Tibial artery (tissue), 4 donors: ENCODE measurements around the gene ROBO1.

Experiments
- DNase-seq, 2 donors: peaks; one replicate each; pipeline ENCODE4 v3.0.0-alpha.2; 2019
- H3K27ac ChIP-seq, 2 donors: fragments of 200-600 bp; sonication (generic) in 1 of 2; 1 replicate in 1 of 2; 2 replicates in 1 of 2; pipeline ENCODE4 v1.5.1; 2018 to 2019; ENCODE audit warnings: mild to moderate bottlenecking in 1 of 2
- H3K27me3 ChIP-seq, 2 donors: fragments of 200-600 bp; sonication (generic) in 1 of 2; one replicate each; pipeline versions ENCODE4 v1.5.1 to v1.6.0; 2016 to 2019
- H3K36me3 ChIP-seq, 3 donors: fragments of 200-600 bp; sonication (generic) in 2 of 3; one replicate each; pipeline ENCODE4 v1.5.1; 2016 to 2019; ENCODE audit warnings: mild to moderate bottlenecking in 2 of 3
- H3K4me1 ChIP-seq, 4 donors: fragments of 200-600 bp; sonication (generic) in 2 of 4; 1 replicate in 3 of 4; 2 replicates in 1 of 4; pipeline ENCODE4 v1.5.1; 2016 to 2019
- H3K4me3 ChIP-seq, 2 donors: fragments of 200-600 bp; sonication (generic) in 1 of 2; 1 replicate in 1 of 2; 2 replicates in 1 of 2; pipeline ENCODE4 v1.5.1; 2018 to 2019; ENCODE audit warnings: mild to moderate bottlenecking in 2 of 2
- H3K9me3 ChIP-seq, 3 donors: fragments of 200-600 bp; sonication (generic) in 1 of 3; one replicate each; pipeline ENCODE4 v1.5.1; 2016 to 2019
- intact Hi-C: fragments of 100-400 bp; cut with DNase I; formaldehyde crosslinking; loops from one replicate; pipeline ENCODE4 v1.15.0; 2023; ENCODE audit warnings: low total_unique reads
- TF ChIP-seq, protein P1 (sequence below), 2 experiments: fragments of 200-600 bp in 1 of 2; fragments of 450-650 bp in 1 of 2; IDR thresholded peaks; one replicate each; pipeline ENCODE4 v1.5.1; 2017 to 2019; ENCODE audit warnings: antibody characterized with exemption in 2 of 2, mild to moderate bottlenecking in 1 of 2, moderate library complexity in 1 of 2

ROBO1 gene

DNA sequence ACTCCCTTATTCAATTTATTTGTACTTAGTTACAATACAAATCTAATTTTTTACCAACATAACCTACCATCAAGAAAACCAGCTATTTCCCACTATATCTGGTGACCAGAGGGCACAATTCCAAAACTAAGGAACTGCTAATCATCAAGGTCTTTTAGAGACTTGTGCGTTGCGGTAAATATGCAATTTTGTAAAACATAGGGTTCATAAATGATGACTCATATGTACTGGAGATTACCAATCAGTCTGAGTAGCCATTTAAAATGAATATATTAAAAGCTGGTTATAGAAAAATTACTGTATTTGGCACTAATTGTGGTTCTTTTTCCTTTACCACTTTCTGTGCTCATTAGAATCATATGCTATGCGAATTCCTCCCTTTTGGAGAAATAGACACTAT is 859.6 kb downstream of the ROBO1 start:
- no peak for DNase-seq
- Histone ChIP-seq H3K36me3 (no peaks in the 10 kb centered on the region), H3K9me3 (no peaks in the 10 kb centered on the region), H3K4me3 (no peak overlapping the region), H3K27me3 (no peaks in the 10 kb centered on the region), H3K4me1 (no peaks in the 10 kb centered on the region), H3K27ac (no peak overlapping the region)
- TF ChIP-seq, protein P1, sequence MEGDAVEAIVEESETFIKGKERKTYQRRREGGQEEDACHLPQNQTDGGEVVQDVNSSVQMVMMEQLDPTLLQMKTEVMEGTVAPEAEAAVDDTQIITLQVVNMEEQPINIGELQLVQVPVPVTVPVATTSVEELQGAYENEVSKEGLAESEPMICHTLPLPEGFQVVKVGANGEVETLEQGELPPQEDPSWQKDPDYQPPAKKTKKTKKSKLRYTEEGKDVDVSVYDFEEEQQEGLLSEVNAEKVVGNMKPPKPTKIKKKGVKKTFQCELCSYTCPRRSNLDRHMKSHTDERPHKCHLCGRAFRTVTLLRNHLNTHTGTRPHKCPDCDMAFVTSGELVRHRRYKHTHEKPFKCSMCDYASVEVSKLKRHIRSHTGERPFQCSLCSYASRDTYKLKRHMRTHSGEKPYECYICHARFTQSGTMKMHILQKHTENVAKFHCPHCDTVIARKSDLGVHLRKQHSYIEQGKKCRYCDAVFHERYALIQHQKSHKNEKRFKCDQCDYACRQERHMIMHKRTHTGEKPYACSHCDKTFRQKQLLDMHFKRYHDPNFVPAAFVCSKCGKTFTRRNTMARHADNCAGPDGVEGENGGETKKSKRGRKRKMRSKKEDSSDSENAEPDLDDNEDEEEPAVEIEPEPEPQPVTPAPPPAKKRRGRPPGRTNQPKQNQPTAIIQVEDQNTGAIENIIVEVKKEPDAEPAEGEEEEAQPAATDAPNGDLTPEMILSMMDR (IDR thresholded peaks at IDR 0.05): no peak
- intact Hi-C loops: no loop called here

DNA sequence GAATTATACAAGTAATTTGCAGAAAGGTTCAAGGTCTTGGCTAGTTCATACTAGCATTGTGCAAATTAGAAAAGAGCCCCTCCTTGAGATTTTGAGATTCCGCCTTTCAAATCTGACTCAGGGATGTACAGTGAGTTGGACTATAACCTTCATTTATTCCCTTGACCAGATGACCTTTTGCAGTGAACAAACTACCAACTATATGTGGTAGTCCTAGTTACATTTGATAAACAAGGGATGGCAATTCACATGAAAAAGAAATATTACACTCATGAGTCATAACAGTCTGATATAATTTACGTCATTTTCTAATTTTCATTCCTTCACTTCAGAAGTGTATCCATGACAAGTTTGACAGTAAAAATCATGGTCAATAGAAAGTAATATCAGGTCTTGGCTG is 860.4 kb downstream of the ROBO1 start:
- H3K36me3 ChIP-seq: no peaks in the 10 kb centered on the region
- no peaks in the 10 kb centered on the region for H3K4me1 ChIP-seq
- H3K4me3 ChIP-seq: no peak overlapping the region
- intact Hi-C loops: no loop called here
- DNase-seq: no peak
- no peaks in the 10 kb centered on the region for H3K9me3 ChIP-seq
- no peak overlapping the region for H3K27ac ChIP-seq
- TF ChIP-seq, protein P1 (IDR thresholded peaks at IDR 0.05): no peak
- no peaks in the 10 kb centered on the region for H3K27me3 ChIP-seq

DNA sequence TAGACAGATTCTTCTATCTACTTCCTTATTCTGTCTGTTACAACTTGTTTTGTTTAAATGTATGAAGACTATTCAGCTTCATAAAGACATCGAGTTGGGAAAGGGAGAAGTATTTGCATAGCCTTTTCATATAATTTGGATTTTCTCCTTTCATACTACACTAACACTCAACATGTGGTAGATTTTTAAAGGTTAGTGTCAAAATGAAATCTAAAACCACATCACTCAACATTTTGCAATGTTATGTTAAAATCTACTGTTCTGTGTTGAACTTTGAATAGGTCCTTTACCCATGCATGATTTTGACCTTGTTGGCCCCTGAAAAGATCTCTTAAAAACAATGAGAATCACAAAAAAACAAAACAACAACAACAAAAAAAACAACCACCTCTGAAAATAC is 860.9 kb downstream of the ROBO1 start:
- Histone ChIP-seq H3K36me3 (no peaks in the 10 kb centered on the region), H3K9me3 (no peaks in the 10 kb centered on the region), H3K27ac (no peak overlapping the region), H3K4me1 (no peaks in the 10 kb centered on the region), H3K27me3 (no peaks in the 10 kb centered on the region), H3K4me3 (no peak overlapping the region)
- DNase-seq: no peak
- intact Hi-C loops: no loop called here
- TF ChIP-seq, protein P1 (IDR thresholded peaks at IDR 0.05): no peak

DNA sequence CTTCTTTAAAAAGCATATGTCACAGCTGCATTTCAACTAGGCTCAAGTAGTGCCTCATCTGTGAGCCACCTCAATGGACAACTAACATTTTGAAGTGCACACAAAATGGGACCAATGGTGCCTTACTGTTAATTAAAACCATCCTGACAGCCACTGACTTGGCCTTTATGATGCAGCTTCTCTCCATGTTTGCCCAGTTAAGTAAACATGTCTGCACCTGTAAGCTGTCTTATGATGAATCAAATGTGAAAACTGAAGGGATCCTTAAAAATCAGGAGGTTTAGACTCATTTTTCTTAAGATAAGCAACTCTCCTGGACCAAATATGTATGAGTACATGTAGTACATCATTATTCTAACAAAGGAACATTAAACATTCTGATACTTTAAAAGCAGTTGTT is 861.6 kb downstream of the ROBO1 start:
- no peak overlapping the region for H3K27ac ChIP-seq
- no peaks in the 10 kb centered on the region for H3K9me3 ChIP-seq
- H3K27me3 ChIP-seq: no peaks in the 10 kb centered on the region
- intact Hi-C loops: no loop called here
- no peak for DNase-seq
- no peak overlapping the region for H3K4me3 ChIP-seq
- no peaks in the 10 kb centered on the region for H3K4me1 ChIP-seq
- no peaks in the 10 kb centered on the region for H3K36me3 ChIP-seq
- TF ChIP-seq, protein P1 (IDR thresholded peaks at IDR 0.05): no peak

DNA sequence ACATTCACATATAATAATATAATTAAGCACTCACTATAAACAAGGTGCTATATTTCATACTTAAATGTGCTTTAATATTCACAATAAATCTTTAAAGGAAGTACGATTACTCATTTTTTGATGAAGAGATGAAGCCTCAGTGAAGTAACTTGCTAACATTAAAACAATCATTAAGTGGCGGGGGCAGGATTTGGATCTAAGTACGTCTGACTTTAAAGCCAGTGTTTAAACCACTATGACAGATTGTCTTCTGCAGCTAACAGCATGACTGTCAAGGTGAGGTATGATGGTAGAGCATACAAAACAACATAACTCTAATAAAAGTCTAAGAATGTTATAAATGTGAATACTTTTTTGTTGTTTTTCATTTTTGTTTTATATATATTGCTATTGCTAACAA is 862.1 kb downstream of the ROBO1 start:
- H3K9me3 ChIP-seq: no peaks in the 10 kb centered on the region
- H3K4me1 ChIP-seq: no peaks in the 10 kb centered on the region
- intact Hi-C loops: no loop called here
- H3K27ac ChIP-seq: no peak overlapping the region
- no peaks in the 10 kb centered on the region for H3K36me3 ChIP-seq
- TF ChIP-seq, protein P1 (IDR thresholded peaks at IDR 0.05): no peak
- H3K27me3 ChIP-seq: no peaks in the 10 kb centered on the region
- no peak overlapping the region for H3K4me3 ChIP-seq
- DNase-seq: no peak

DNA sequence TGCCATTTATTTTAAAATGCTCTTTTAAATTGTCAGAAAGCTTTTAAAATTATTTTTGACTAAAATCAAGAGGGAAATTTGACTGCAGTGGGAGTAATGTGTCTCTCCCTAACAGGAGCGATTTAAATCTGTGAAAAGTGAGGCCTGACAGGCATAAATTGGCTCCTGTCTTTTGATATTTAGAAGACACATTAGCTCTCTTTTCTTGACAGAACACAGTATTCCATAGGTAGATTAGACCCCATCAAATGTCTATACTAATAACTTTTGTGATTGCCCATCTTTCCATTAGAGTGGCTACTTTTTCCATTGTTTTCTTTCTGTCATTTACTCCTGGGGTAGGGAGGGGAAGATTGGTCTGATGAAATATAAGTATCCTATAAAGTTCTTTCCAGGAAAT is 866.3 kb downstream of the ROBO1 start:
- Histone ChIP-seq H3K4me3 (no peak overlapping the region), H3K4me1 (no peaks in the 10 kb centered on the region), H3K9me3 (no peaks in the 10 kb centered on the region), H3K27ac (no peak overlapping the region), H3K27me3 (no peaks in the 10 kb centered on the region), H3K36me3 (no peaks in the 10 kb centered on the region)
- DNase-seq: no peak
- TF ChIP-seq, protein P1 (IDR thresholded peaks at IDR 0.05): no peak
- intact Hi-C loops: no loop called here
